ENCODE measurements around the gene SYCE1. TPM values are rescaled to one million over a fixed set of nuclear protein-coding genes. Genes with fewer than 3 reads are reported as not detected.

The SYCE1 gene, protein sequence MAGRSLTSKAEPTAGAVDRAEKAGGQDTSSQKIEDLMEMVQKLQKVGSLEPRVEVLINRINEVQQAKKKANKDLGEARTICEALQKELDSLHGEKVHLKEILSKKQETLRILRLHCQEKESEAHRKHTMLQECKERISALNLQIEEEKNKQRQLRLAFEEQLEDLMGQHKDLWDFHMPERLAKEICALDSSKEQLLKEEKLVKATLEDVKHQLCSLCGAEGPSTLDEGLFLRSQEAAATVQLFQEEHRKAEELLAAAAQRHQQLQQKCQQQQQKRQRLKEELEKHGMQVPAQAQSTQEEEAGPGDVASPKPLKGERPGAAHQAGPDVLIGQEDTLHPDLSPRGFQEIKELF
- total RNA-seq (2022) (not detected in 2 replicates), Bru-seq, nascent RNA (not detected), BruChase-seq, experiment 1, labeled RNA remaining after a 2-hour chase (not detected), BruChase-seq, experiment 2, labeled RNA remaining after a 6-hour chase (not detected)
- long read RNA-seq = 0 reads

DNA sequence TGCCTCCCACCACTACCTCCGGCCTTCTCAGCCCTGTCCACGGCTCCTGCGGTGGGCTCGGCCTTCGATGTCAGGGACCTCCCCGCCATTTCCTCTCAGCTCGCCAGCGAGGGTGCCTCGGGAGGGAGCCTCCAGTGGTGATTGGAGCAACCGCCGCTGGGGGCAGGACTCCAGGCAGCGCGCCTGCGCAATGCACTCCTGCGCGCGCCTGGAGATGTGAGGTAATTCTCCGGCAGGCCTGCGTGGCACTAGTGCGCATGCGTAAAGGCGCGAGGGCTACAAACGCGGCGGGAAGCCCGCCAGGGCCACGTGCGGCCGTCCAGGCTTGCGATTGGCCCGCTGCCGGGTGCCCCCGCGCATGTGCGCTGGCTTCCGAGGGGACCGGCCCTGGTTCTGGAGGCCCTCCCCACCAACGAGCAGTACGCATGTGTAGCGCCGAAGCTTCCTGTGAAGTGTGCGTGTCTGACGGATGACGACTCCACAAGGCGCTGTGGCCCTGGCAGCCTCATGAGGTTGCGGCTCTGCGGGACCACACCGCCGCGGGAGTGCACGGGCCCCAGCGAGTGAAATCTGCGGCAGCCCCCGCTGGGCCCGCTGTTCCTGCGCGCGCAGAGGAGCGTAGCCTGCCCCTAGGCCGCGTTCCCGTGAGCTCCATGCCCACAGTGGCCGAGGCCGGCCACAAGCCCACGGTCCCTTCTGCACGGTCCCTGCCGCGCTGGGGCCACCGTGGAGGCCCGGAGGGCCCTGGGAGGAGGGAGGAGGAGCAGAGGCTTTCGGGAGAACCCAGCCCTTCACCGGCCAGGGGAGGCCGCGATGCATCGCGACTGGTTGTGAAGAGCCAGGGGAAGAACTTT is at the start of gene SYCE1:
Gene SYCE1, minus strand, starts transcription at position 143 of the 854 bp plus-strand sequence. Its CDS starts 54 bp downstream, at position 89.
- no peaks in the 10 kb centered on the region for H3K27me3 Mint-ChIP-seq (ENCODE audit: insufficient read depth, unreplicated experiment)
- no peak within 1 kb of the TSS for H3K4me3 ChIP-seq (ENCODE audit: low read depth, low read length)
- intact Hi-C loops (cut with micrococcal nuclease; ENCODE audit: unreplicated experiment) = no loop called here
- H3K4me1 Mint-ChIP-seq (ENCODE audit: low read depth, unreplicated experiment) = no peaks in the 10 kb centered on the region
- no peak within 1 kb of the TSS for H3K4me3 Mint-ChIP-seq (ENCODE audit: unreplicated experiment)
- no TSS peak for BruUV-seq (replicated peaks)
- TF ChIP-seq, protein P1, sequence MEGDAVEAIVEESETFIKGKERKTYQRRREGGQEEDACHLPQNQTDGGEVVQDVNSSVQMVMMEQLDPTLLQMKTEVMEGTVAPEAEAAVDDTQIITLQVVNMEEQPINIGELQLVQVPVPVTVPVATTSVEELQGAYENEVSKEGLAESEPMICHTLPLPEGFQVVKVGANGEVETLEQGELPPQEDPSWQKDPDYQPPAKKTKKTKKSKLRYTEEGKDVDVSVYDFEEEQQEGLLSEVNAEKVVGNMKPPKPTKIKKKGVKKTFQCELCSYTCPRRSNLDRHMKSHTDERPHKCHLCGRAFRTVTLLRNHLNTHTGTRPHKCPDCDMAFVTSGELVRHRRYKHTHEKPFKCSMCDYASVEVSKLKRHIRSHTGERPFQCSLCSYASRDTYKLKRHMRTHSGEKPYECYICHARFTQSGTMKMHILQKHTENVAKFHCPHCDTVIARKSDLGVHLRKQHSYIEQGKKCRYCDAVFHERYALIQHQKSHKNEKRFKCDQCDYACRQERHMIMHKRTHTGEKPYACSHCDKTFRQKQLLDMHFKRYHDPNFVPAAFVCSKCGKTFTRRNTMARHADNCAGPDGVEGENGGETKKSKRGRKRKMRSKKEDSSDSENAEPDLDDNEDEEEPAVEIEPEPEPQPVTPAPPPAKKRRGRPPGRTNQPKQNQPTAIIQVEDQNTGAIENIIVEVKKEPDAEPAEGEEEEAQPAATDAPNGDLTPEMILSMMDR (IDR thresholded peaks at IDR 0.05; ENCODE audit: insufficient read depth in 1 of 2, low read depth in 1 of 2, low read length in 1 of 2, severe bottlenecking in 1 of 2, unreplicated experiment in 1 of 2) = no peak
- POLR2A ChIA-PET = no interaction called here
- no peaks in the 10 kb centered on the region for H3K36me3 Mint-ChIP-seq (ENCODE audit: insufficient read depth, unreplicated experiment)
- no peaks in the 10 kb centered on the region for H3K27me3 ChIP-seq (replicated peaks; ENCODE audit: control insufficient read depth, insufficient read depth, low read length)
- H3K9me3 Mint-ChIP-seq (ENCODE audit: unreplicated experiment) = no peaks in the 10 kb centered on the region
- CTCF ChIA-PET = no interaction called here
- no peaks in the 10 kb centered on the region for H3K4me1 ChIP-seq
- no peak for DNase-seq
- H3K27ac Mint-ChIP-seq (ENCODE audit: unreplicated experiment) = no peak within 1 kb of the TSS
- no peaks in the 10 kb centered on the region for H3K36me3 ChIP-seq (ENCODE audit: control insufficient read depth, insufficient read depth, low read length)
- H3K9me3 ChIP-seq = peaks cover 3% of the 10 kb centered on the region; the same call in 1 of the 2 replicates

DNA sequence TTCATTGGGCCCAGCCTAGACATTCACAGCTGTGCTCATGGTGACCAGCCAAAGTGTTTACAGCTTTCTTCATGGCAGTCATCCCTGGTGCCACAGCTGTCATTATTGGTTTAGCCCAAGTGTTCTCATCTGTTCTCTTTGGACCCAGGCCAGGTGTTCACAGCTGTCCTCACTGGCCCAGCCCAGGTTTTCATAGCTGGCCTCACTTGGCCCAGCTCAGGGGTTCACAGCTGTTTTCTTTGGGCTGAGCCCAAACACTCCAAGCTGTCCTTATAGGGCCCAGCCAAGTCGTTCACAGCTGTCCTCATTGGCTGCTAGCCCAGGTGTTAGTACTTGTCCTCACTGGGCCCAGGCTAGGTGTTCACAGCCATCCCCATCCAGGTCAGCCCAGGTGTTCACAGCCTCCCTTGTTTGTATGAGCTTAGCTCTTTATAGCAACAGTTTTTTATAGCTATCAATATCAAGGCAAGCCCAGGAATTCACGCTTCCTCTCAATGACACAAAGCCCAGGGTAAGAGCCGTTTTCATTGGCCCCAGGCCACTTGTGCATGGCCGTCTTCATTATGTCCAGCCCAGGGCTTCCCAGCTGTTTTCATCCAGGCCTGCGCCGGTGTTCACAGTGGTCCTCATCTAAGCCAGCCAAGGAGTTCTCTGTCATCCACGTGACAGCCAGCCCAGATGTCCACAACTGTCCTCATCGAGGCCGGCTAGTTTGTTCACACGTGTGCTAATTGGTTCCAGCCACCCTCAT is 49.6 kb upstream of the SYCE1 start:
- TF ChIP-seq, protein P1 (IDR thresholded peaks at IDR 0.05; ENCODE audit: insufficient read depth in 1 of 2, low read depth in 1 of 2, low read length in 1 of 2, severe bottlenecking in 1 of 2, unreplicated experiment in 1 of 2) = no peak
- no peak overlapping the region for H3K4me3 ChIP-seq (ENCODE audit: low read depth, low read length)
- CTCF ChIA-PET = interaction anchor here (0.6 kb wide), 1 partner anchor 35 kb away, joined by 4 read pairs; no protein-coding TSS in a partner anchor
- Mint-ChIP-seq H3K27me3 (ENCODE audit: insufficient read depth, unreplicated experiment) (peaks cover 5% of the 10 kb centered on the region), H3K4me1 (ENCODE audit: low read depth, unreplicated experiment) (no peaks in the 10 kb centered on the region), H3K36me3 (ENCODE audit: insufficient read depth, unreplicated experiment) (peaks cover 5% of the 10 kb centered on the region), H3K4me3 (ENCODE audit: unreplicated experiment) (no peak overlapping the region), H3K27ac (ENCODE audit: unreplicated experiment) (no peak overlapping the region), H3K9me3 (ENCODE audit: unreplicated experiment) (peaks cover 18% of the 10 kb centered on the region)
- H3K27me3 ChIP-seq (replicated peaks; ENCODE audit: control insufficient read depth, insufficient read depth, low read length) = no peaks in the 10 kb centered on the region; the same call in none of the 2 replicates
- H3K4me1 ChIP-seq = no peaks in the 10 kb centered on the region
- DNase-seq = peak in 1 of 2 experiments; percentile 26
- no TSS peak for BruUV-seq (replicated peaks)
- intact Hi-C loops (cut with micrococcal nuclease; ENCODE audit: unreplicated experiment) = no loop called here
- POLR2A ChIA-PET = no interaction called here
- no peaks in the 10 kb centered on the region for H3K36me3 ChIP-seq (ENCODE audit: control insufficient read depth, insufficient read depth, low read length)
- H3K9me3 ChIP-seq = peaks cover 8% of the 10 kb centered on the region; the same call in 1 of the 2 replicates

DNA sequence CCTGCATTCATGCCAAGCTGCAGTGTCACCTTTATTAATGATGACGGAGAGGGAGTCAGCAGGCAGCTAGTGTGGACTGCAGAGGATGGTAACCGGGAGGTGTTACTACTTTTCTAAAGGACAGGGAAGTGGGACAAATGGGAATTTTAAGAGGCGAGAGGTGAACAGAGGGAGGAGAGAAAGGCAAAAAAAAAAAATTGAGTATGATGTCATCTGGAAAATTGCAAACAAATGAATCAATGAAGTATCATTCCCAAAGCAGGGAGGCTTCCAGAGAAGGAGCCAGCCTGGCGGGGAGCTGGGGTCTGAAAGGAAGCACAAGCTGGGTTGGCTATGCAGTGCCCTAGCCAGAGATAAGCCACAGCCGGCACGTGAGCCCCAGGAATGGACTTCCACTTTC is 48.3 kb upstream of the SYCE1 start:
- no peaks in the 10 kb centered on the region for H3K36me3 ChIP-seq (ENCODE audit: control insufficient read depth, insufficient read depth, low read length)
- H3K9me3 ChIP-seq = peaks cover 5% of the 10 kb centered on the region
- CTCF ChIA-PET = no interaction called here
- no peak overlapping the region for H3K4me3 ChIP-seq (ENCODE audit: low read depth, low read length)
- H3K27me3 Mint-ChIP-seq (ENCODE audit: insufficient read depth, unreplicated experiment) = peaks cover 5% of the 10 kb centered on the region
- peaks cover 22% of the 10 kb centered on the region for H3K9me3 Mint-ChIP-seq (ENCODE audit: unreplicated experiment)
- no peaks in the 10 kb centered on the region for H3K36me3 Mint-ChIP-seq (ENCODE audit: insufficient read depth, unreplicated experiment)
- H3K4me1 ChIP-seq = no peaks in the 10 kb centered on the region
- H3K4me1 Mint-ChIP-seq (ENCODE audit: low read depth, unreplicated experiment) = no peaks in the 10 kb centered on the region
- H3K27ac Mint-ChIP-seq (ENCODE audit: unreplicated experiment) = no peak overlapping the region
- no peak for DNase-seq
- TF ChIP-seq, protein P1 (IDR thresholded peaks at IDR 0.05; ENCODE audit: insufficient read depth in 1 of 2, low read depth in 1 of 2, low read length in 1 of 2, severe bottlenecking in 1 of 2, unreplicated experiment in 1 of 2) = no peak
- no peaks in the 10 kb centered on the region; the same call in none of the 2 replicates for H3K27me3 ChIP-seq (replicated peaks; ENCODE audit: control insufficient read depth, insufficient read depth, low read length)
- intact Hi-C loops (cut with micrococcal nuclease; ENCODE audit: unreplicated experiment) = no loop called here
- POLR2A ChIA-PET = no interaction called here
- no TSS peak for BruUV-seq (replicated peaks)
- no peak overlapping the region for H3K4me3 Mint-ChIP-seq (ENCODE audit: unreplicated experiment)
